ENCODE data around the gene HEPHL1.
"Not testable (repeated sequence)": the region's sequence is repeated elsewhere in the genome, so short reads cannot be mapped to it uniquely, and the experiment has no call there.

The HEPHL1 gene

GRCh38 chr11:94089341-94089740, 68.2 kb downstream of the HEPHL1 start:
- DNase-seq, result no peak

GRCh38 chr11:94090401-94090800, 69.2 kb downstream of the HEPHL1 start:
- no peak for DNase-seq

GRCh38 chr11:94091091-94091490, 69.9 kb downstream of the HEPHL1 start:
- DNase-seq, result no peak

GRCh38 chr11:94100253-94100652, 79.1 kb downstream of the HEPHL1 start:
- DNase-seq, result no peak

GRCh38 chr11:94103471-94103870, 82.3 kb downstream of the HEPHL1 start:
- no peak for DNase-seq

GRCh38 chr11:94104734-94105133, 83.6 kb downstream of the HEPHL1 start:
- no peak for DNase-seq

GRCh38 chr11:94106716-94107115, 85.6 kb downstream of the HEPHL1 start:
- no peak for DNase-seq

- no peak for DNase-seq
These were observed 86.2 kb downstream of the HEPHL1 start for GRCh38 chr11:94107363-94107762.

GRCh38 chr11:94111241-94111640, 90.1 kb downstream of the HEPHL1 start:
- DNase-seq, result no peak

- DNase-seq, result no peak
These were observed 90.5 kb downstream of the HEPHL1 start for GRCh38 chr11:94111660-94112059.

- DNase-seq, result no peak
These were observed 91.2 kb downstream of the HEPHL1 start for GRCh38 chr11:94112206-94112953.

- DNase-seq, result no peak
These were observed 96.0 kb downstream of the HEPHL1 start for GRCh38 chr11:94117197-94117574.

GRCh38 chr11:94117871-94118270, 96.7 kb downstream of the HEPHL1 start:
- DNase-seq, result no peak

- not testable (repeated sequence) for DNase-seq
These were observed 98.5 kb downstream of the HEPHL1 start for GRCh38 chr11:94119676-94120075.

GRCh38 chr11:94120516-94120915, 99.4 kb downstream of the HEPHL1 start:
- not testable (repeated sequence) for DNase-seq

GRCh38 chr11:94120946-94121345, 99.8 kb downstream of the HEPHL1 start:
- DNase-seq, result no peak

- no peak for DNase-seq
These were observed 104.4 kb downstream of the HEPHL1 start for GRCh38 chr11:94125407-94126115.

GRCh38 chr11:94127638-94128037, 106.5 kb downstream of the HEPHL1 start:
- DNase-seq, result no peak

- DNase-seq, result peak; percentile 31
These were observed 107.2 kb downstream of the HEPHL1 start for GRCh38 chr11:94128291-94128745.

GRCh38 chr11:94128746-94129511, 107.8 kb downstream of the HEPHL1 start, which contains the start of gene PANX1:
PANX1 (plus strand) TSS chr11:94128841; CDS start chr11:94129313, 472 bp downstream.
- peak; percentile 68 for DNase-seq

GRCh38 chr11:94129512-94130297, 108.6 kb downstream of the HEPHL1 start:
- no peak for DNase-seq

GRCh38 chr11:94130298-94131046, 109.3 kb downstream of the HEPHL1 start:
- DNase-seq, result no peak

Measured in NCI-H446 treated with DMSO at 0.1 percent for 48 hours (cell line).